ENCODE data around the gene FGD5.

FGD5 gene, protein sequence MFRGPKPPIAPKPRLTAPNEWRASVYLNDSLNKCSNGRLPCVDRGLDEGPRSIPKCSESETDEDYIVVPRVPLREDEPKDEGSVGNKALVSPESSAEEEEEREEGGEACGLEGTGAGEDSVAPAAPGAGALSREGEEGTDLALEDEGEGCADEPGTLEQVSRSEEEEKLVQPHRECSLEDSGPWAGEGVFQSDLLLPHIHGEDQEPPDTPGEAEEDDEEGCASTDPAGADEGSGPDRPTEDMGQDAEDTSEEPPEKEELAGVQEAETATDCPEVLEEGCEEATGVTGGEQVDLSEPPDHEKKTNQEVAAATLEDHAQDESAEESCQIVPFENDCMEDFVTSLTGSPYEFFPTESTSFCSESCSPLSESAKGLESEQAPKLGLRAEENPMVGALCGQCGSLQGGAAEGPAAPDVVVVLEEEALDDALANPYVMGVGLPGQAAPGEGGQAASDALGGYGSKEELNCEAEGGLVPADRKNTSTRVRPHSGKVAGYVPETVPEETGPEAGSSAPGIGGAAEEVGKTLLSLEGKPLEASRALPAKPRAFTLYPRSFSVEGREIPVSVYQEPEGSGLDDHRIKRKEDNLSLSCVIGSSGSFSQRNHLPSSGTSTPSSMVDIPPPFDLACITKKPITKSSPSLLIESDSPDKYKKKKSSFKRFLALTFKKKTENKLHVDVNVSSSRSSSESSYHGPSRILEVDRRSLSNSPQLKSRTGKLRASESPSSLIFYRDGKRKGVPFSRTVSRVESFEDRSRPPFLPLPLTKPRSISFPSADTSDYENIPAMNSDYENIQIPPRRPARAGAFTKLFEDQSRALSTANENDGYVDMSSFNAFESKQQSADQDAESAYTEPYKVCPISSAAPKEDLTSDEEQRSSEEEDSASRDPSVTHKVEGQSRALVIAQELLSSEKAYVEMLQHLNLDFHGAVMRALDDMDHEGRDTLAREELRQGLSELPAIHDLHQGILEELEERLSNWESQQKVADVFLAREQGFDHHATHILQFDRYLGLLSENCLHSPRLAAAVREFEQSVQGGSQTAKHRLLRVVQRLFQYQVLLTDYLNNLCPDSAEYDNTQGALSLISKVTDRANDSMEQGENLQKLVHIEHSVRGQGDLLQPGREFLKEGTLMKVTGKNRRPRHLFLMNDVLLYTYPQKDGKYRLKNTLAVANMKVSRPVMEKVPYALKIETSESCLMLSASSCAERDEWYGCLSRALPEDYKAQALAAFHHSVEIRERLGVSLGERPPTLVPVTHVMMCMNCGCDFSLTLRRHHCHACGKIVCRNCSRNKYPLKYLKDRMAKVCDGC (N-terminal part only)

DNA sequence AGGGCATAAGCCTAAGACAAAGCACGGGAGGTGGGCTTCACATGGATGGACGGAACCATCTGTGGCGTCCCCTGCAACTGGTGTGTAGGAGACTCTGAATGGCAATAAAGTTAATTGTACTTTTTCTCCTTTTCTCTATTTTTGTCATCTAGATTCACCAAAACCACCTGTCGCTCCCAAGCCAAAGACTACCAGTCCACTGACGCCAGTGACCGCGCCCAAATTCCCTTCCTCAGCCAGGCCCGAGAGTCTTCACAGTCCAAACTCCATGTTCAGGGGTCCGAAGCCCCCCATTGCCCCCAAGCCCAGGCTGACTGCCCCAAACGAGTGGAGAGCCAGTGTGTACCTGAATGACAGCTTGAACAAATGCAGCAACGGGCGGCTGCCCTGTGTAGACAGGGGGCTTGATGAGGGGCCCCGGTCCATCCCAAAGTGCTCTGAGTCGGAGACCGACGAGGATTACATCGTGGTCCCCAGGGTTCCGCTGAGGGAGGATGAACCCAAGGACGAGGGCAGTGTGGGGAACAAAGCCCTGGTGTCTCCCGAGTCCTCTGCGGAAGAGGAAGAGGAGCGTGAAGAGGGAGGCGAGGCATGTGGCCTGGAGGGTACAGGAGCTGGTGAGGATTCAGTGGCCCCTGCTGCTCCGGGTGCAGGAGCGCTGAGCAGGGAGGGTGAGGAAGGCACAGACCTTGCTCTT, at the start of gene FGD5:
Gene FGD5 (plus strand): TSS at position 159 of the 697 bp plus-strand sequence. CDS start 110 bp downstream, at position 269.
- DNase-seq (ENCODE audit: low read depth in 2 of 2) = no peak

DNA sequence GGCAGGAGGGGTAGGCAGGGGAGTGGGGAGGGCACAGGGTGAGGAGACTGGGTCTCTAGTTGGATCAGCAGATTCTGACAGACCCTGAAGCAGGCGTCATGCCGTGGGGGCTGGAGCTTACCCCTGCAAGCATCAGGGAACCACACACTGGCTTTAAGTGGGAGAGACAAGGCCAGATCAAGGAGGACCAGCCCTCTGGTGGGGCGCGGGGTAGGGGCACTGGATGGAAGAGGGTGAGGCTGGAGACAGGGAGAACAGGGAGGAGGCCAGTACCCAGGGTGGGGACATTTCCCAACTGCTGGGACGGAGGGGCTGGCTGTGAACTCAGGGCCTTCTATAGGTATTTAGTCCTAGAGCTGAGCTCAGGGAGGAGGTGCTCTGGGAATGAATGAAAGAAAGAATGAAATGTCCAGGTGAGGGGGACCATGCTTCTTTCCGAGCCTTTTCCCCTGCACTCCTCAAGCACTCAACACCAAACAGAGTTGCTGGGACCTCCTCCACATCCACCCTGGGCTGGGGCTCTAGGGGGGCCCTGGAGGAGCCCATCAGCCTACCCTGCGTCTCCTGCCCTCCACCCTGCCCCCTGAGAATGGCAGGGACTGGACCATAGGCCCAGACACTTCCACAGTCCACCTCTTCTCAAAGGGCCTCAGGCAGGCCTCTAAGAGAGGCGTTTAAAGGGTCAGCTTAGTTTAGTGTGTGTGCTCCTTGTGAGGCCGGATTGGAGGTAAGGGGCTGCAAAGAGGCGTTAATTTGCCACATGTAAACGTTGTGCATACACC, 49.0 kb upstream of the FGD5 start:
- DNase-seq (ENCODE audit: low read depth in 2 of 2) = no peak

DNA sequence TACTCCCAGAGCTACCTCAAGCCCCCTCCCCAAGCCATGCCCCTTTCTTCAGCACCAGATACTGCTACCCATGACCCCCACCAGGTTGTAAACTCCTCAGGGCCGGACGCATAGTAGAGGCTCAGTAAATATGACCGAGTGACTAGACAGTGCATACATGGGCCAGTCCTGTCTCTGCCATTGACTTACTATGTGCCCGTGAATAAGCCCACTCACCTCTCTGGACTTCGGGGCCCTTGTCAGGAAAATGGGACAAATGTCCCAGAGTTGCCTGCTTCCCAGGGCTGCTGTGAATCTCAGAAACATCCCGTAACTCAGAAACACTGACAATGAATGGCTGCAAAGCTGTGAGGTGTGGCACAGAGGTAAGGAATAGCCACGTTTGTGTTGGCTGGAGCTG, 48.2 kb upstream of the FGD5 start:
- no peak for DNase-seq (ENCODE audit: low read depth in 2 of 2)

DNA sequence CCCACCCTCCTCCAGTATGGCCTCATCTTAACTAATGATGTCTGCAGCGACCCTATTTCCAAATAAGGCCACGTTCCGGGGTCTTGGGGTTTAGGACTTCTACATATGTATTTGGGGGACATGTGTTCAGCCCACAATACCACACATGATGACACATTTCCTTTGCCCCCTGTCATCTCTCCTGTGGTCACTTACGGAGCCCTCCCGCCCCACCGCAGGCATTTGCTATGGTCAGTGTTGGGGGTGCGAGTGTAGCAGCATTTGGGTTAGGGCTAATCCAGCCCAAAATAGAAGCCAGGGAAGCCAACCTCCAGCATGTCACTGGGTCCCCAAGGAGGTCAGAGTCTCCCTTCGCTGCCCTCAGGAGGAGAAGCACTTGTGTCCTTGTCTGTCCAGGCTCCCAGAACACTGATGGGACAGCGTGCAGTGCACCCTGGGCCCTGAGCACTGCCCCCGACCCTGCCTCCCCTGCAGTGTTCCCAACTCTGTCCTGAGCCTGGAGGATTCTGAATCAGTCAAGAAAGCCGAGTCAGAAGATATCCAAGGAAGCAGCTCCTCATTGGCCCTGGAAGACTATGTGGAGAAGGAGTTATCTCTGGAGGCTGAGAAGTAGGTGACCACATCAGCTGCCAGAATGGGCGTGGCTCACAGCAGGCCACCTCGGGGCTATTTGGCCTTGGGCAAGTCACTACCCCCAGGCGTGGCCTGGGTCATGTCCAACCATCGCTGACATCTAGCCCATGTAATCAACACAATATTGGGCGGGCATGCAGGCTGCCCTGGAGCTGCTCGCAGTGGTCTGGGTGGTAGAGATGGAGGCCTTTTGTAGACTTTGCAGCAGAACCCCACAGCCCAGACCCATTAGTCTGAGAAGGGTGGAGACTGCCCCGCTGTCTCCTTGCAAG, 46.9 kb upstream of the FGD5 start:
- DNase-seq (ENCODE audit: low read depth in 2 of 2) = no peak

DNA sequence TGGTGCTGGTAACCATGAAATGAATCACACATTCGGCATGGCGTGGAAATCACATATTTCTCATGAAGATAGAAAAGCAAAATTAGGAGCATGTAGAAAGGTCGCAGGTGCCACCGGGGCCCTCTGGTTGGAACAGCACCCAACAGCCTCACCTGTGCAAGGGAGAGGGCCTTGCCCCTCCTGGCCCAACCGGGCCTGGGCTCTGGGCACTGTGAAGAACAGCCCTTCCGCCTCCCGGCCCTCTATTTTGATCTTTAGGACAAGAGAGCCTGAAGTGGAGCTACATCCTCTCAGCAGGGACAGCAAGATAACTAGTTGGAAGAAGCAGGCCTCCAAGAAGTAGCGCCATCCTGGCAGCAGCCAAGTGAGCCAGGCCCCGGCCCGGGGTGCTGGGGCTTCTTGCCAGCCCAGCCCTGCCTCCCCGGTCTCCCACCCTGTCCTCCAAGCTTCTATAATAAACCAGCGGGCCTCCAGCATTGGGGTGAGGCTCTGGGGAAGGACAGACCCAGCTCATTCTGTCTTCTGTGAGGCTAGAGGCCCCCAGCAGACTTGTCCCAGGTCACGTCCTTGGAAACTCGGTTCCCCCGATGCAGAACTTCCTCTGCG, 46.1 kb upstream of the FGD5 start:
- DNase-seq (ENCODE audit: low read depth in 2 of 2) = no peak

DNA sequence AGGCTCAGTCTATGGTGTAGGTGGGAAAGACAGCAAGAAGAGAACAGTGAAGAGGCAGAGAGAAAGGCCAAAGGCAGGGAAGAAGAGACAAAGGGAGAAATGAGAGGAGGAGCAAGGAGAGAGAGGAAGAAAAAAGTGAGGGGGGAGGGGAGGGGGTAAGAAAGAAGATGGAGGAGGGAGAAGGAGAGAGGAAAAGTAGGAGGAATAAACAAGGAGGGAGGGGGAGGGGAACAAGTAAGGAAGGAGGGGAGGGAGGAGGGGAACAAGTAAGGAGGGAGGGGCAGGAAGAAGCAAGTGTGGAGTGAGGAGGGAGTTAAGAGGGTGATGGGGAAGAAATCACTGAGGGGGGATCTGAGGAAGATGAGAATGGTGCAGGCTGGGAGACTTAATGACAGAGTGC, 45.5 kb upstream of the FGD5 start:
- DNase-seq (ENCODE audit: low read depth in 2 of 2) = no peak

- DNase-seq (ENCODE audit: low read depth in 2 of 2) = no peak
These were observed 45.1 kb upstream of the FGD5 start for GRCh38 chr3:14773691-14774128.

- no peak for DNase-seq (ENCODE audit: low read depth in 2 of 2)
These were observed 44.3 kb upstream of the FGD5 start for GRCh38 chr3:14774431-14774830.

DNA sequence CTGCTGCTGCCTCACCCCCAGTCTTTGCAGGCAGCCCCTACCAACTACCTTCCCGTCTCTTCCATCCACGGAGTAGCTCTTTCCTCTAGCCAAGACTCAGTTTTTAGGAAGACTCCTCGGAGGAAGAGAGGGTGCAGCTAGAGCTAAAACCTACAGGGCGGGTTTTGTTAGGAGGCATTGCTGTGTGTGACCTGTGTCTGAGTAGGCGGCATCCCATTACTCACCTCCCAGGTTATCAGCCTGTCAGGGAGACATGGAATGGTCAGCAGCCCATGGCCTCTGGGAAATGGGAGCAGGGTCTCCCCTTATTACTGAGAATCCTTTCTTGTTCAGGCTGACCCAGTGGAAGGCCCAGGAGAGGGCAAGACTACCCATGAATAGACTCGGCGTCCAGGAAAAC, 43.8 kb upstream of the FGD5 start:
- DNase-seq (ENCODE audit: low read depth in 2 of 2) = no peak

DNA sequence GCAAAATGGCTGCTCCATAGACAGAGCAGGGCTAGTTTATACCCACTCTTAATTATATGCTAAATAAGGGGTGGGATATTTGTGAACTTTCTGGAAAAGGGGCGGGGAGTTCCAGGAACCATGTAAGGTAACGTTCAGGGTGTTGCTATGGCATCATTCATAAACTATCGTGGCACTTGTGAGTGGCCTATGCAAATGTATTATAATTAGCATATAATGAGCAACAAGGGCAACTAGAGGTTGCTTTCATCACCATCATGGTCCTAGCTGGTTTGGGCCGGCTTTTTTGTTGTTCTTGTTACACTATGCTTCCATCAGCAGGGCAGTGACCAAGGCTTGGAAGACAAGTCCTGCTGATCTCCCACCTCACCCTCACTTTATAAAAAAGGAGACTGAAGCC, 43.2 kb upstream of the FGD5 start:
- no peak for DNase-seq (ENCODE audit: low read depth in 2 of 2)

DNA sequence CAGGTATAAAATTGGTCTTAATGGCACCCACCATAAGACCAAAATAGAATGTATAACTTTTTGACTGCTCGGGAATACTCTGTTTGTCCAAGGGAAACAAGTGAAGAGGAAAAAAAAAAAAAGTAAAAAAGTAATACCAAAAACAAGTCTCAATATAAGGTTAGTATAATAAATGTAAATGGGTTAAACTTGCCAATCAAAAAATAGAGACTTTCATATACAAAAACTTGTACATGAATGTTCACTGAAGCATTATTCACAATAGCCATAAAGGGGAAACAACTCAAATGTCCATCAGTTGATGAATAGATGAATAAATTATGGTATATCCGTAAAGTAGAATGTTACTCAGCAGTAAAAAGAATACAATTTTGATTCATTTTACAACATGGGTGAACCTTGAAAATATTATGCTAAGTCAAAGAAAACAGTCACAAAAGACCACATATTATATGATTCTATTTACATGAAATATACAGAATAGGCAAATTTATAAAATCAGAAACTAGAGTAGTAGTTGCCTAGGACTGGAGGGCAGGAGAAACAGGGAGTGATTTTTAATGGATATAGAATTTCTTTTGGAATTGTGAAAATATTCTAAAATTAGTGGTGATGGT, 39.6 kb upstream of the FGD5 start:
- DNase-seq (ENCODE audit: low read depth in 2 of 2) = no peak

GRCh38 chr3:14780927-14781507, 37.7 kb upstream of the FGD5 start:
- DNase-seq (ENCODE audit: low read depth in 2 of 2) = no peak

DNA sequence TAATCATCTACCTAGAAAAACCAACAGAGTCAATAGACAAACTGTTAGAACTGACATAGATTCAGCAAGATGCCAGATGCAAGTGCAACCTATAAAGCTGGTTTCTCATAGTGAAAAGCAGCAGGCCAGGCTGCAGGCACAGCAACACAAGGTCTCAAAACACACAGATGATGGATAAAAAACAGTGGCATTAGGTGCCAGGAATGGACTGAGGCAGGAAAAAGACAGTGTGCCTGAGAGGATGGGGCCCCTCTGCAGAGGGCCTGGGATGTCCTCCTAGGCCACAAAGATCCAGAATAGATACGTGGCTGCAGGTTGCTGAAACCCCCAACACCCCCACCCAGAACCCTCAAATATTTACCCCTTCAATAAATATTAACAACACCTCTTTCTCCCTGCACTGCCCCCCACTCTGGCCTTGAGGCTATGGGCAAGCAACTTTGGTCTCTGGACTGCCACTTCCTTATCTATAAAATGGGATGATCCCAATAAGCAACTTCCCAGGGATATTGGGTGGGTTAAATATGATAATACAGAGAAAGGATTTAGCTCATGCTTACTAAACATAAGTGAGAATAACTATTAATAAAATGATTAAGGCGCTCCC, 35.2 kb upstream of the FGD5 start:
- DNase-seq (ENCODE audit: low read depth in 2 of 2) = no peak

- no peak for DNase-seq (ENCODE audit: low read depth in 2 of 2)
These were observed 34.6 kb upstream of the FGD5 start for GRCh38 chr3:14784087-14784681.

DNA sequence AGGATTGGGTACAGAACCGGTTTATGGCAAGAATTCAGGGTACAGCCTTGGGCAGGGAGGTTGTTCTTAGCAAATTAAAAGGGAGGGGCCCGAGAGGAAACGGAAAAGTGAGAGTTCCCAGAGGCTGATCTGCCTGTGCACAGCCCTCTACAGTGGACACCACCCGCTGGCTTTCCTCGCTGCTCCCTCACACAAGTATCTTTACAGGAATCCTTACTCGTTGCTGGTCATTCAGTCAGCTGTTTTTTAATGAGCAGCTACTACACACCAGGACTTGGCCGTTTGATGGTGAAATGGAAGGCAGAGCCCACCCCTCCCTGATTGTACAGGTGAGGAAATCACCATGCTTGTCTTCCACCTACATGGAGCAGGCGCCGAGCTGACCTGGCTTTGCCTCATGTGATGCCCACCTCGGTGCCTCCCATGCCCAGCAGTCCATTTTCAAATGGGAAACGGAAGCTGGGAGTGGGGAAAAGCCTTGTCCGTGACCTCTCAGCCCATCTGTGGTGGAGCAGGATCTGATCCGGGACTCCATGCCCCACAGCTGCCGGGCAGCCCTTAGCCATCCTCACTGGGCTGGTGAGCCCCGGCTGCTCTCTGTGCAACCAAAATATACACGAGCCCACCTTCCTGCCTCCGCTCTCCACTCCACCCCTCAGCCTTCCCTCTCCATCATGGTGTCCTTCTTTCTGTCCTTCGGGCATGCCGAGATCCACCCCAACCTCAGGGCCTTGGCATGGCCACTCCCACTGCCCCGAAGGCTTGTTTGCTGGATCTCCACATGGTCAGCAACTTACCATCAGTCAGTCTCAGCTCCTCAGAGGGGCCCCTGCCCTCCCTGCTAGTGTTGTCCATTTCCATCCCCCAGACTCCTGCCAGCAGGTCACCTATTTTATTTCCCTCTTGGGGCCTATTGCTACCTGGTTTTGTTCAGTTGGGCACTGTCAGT, 33.3 kb upstream of the FGD5 start:
- DNase-seq (ENCODE audit: low read depth in 2 of 2) = no peak

GRCh38 chr3:14786369-14786768, 32.4 kb upstream of the FGD5 start:
- DNase-seq (ENCODE audit: low read depth in 2 of 2) = no peak
